ENCODE data around the gene PLA2G12B. TPM values are rescaled to one million over a fixed set of nuclear protein-coding genes. Genes with fewer than 3 reads are reported as not detected.

PLA2G12B gene
- total and polyA plus RNA-seq, 2 experiments from 2014 or later, result not detected

GRCh38 chr10:72956001-72956400, 1.4 kb upstream of the PLA2G12B start:
- H4K20me1 ChIP-seq (replicated peaks; ENCODE audit: insufficient read depth), result no peaks in the 10 kb centered on the region

GRCh38 chr10:72954230-72954595, 393 bp downstream of the PLA2G12B start:
- Histone ChIP-seq H3F3A (replicated peaks; ENCODE audit: low read depth) (no peaks in the 10 kb centered on the region), H3K4me2 (peak overlapping the region; percentile 30; the same call in 1 of the 2 replicates), H3K79me2 (replicated peaks; ENCODE audit: insufficient read depth) (no peaks in the 10 kb centered on the region), H3K9me2 (ENCODE audit: insufficient read depth) (no peaks in the 10 kb centered on the region), H4K20me1 (replicated peaks; ENCODE audit: insufficient read depth) (no peaks in the 10 kb centered on the region), H3K36me3 (ENCODE audit: insufficient read depth) (no peaks in the 10 kb centered on the region), H3K27me3 (ENCODE audit: insufficient read depth) (no peaks in the 10 kb centered on the region), H3K27ac (ENCODE audit: low read depth) (no peak overlapping the region), H3K4me3 (no peak overlapping the region), H2AFZ (peak overlapping the region; percentile 92), H3K4me1 (ENCODE audit: insufficient read depth) (peaks cover 22% of the 10 kb centered on the region)
- Mint-ChIP-seq H3K27ac (peak overlapping the region; percentile 17; the same call in 1 of the 2 replicates), H3K4me1 (peaks cover 31% of the 10 kb centered on the region), H3K36me3 (ENCODE audit: low read depth) (no peaks in the 10 kb centered on the region), H3K9me3 (no peaks in the 10 kb centered on the region), H3K4me3 (no peak overlapping the region), H3K27me3 (ENCODE audit: insufficient read depth, low read depth, poor library complexity) (peaks cover 5% of the 10 kb centered on the region)
- TF ChIP-seq ZNF331 (CRISPR knock-in tag; IDR thresholded peaks at IDR 0.05; ENCODE audit: low read depth) (no peak), ZNF114 (CRISPR knock-in tag; IDR thresholded peaks at IDR 0.05) (no peak), ETS1 (IDR thresholded peaks at IDR 0.05) (no peak)
- no peak for ATAC-seq
- no peak for DNase-seq (ENCODE audit: low spot score)

More at GRCh38 chr10:72956001-72956400, 1.4 kb upstream of the PLA2G12B start:
- Mint-ChIP-seq H3K4me3 (no peak overlapping the region), H3K27ac (no peak overlapping the region), H3K9me3 (no peaks in the 10 kb centered on the region), H3K36me3 (ENCODE audit: low read depth) (no peaks in the 10 kb centered on the region), H3K4me1 (peaks cover 26% of the 10 kb centered on the region), H3K27me3 (ENCODE audit: insufficient read depth, low read depth, poor library complexity) (peaks cover 5% of the 10 kb centered on the region)
- ATAC-seq (no peak), DNase-seq (ENCODE audit: low spot score) (no peak)
- Histone ChIP-seq H3K36me3 (ENCODE audit: insufficient read depth) (no peaks in the 10 kb centered on the region), H3K4me1 (ENCODE audit: insufficient read depth) (peaks cover 22% of the 10 kb centered on the region), H2AFZ (no peak overlapping the region), H3K27me3 (ENCODE audit: insufficient read depth) (no peaks in the 10 kb centered on the region), H3F3A (replicated peaks; ENCODE audit: low read depth) (no peaks in the 10 kb centered on the region), H3K79me2 (replicated peaks; ENCODE audit: insufficient read depth) (no peaks in the 10 kb centered on the region), H3K4me2 (no peak overlapping the region), H3K4me3 (no peak overlapping the region), H3K9me2 (ENCODE audit: insufficient read depth) (no peaks in the 10 kb centered on the region), H3K27ac (ENCODE audit: low read depth) (no peak overlapping the region)
- TF ChIP-seq POLR2AphosphoS5 (IDR thresholded peaks at IDR 0.05; ENCODE audit: low read depth), result no peak
- TF ChIP-seq CREB1 (CRISPR knock-in tag; IDR thresholded peaks at IDR 0.05; ENCODE audit: low read depth), result no peak
- TF ChIP-seq REST (IDR thresholded peaks at IDR 0.05; ENCODE audit: unreplicated experiment), result no peak
- no peak for TF ChIP-seq ZNF331 (CRISPR knock-in tag; IDR thresholded peaks at IDR 0.05; ENCODE audit: low read depth)
